Frontal cortex (tissue), 4 donors: ENCODE data around the gene P3H1. TPM values are rescaled to one million over a fixed set of nuclear protein-coding genes. Genes with fewer than 3 reads are reported as not detected.
"Not testable (repeated sequence)": the region's sequence is repeated elsewhere in the genome, so short reads cannot be mapped to it uniquely, and the experiment has no call there.

Experiments
- DNase-seq, 2 donors: peaks; one replicate each; pipeline ENCODE4 v3.0.0; 2012; ENCODE audit warnings: low spot score in 2 of 2
- FAIRE-seq: peaks from 2 replicates; lab custom pipeline; 2012; peaks lifted over from hg19 to GRCh38; lab: Jason Lieb, UNC
- total RNA-seq: library from RNA; depleted of rRNA; stranded (reverse); fragments of >200 nt; gene quantifications from one replicate; pipeline ENCODE4 v1.2.3, GENCODE V29; 2014
- donor health status: control.
- donor health status: control.
- donor health status: control.

The P3H1 gene
- total RNA-seq, 1 donor from 2014 or later = 10.6 TPM

DNA sequence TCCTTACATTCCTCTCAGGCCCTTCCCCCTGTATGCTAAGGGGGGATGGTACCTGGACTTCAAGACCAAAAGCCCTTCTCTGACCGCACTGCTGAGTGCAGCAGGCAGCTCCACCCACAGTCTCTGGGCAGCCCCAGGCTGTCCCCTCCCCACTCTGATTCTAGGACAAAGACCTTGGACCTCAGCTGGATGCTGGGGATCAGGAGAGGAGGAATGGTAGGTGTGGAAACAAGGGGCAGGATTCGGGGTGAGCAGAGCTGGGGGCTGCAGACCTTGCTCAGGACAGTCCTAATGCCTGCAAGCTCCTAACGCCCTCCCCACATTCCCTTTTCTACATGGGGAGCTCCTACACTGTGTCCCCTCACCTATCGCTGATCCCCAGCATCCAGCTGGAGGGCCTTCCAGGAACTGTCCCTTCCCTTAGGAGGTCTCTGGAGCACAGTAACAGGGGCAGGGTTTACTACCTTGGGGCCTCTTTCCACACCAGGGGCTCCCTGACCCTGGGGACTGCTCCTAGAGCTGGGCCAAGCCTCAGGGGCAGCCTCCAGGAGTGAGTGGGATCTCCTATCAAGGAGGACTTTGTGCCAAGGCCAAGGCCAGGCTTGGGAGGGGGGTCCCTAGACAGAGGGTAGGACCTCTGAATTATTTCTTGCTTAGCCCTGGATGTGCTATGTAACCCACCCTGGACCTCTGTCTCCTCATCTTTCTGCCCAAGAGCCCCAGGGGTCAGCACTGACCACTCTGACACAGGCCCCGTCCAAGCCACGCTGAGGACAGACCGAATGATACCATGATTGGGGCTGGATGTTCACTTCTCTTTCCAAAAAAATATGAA, 32.4 kb downstream of the P3H1 start:
- FAIRE-seq = no peak

DNA sequence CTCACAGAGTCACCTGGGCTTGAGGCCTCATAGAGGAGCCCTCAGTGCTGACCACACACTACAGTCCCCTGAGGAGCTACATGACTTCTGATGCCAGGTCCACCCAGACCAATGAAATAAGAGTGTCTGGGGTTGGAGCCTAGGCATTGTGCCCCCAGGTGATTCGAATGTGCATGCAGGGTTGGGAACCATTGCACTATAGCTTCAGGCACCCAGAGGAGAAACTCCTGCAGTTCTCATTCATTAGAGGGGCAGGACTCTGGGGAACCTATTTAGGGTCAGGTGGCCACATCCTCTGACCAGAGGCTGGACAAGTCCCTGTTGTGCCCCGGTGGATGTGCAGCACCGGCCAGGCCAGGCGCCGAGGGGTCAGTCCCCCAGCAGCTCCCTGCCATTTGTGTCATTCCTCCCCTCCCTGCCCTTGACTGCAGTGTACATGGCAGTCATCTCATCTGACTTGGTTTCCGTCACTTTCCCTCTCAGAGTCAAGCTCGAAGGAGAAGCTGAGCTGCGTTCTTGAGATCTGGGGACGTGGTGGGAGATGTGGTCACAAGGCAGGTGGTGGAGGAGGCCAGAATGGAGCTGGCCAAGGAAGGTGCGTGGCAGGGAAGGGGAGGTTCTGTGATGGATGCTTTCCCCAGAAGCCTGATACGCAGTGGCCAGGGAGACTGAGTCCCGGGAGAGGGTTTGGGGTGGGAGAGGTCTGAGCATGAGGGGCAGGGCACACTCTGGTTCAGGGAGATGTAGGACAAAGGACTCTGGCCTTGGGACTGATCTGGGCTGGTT, 33.2 kb downstream of the P3H1 start:
- FAIRE-seq (no peak), DNase-seq (no peak)

More for the DNA sequence above, 32.4 kb downstream of the P3H1 start:
- no peak for DNase-seq

DNA sequence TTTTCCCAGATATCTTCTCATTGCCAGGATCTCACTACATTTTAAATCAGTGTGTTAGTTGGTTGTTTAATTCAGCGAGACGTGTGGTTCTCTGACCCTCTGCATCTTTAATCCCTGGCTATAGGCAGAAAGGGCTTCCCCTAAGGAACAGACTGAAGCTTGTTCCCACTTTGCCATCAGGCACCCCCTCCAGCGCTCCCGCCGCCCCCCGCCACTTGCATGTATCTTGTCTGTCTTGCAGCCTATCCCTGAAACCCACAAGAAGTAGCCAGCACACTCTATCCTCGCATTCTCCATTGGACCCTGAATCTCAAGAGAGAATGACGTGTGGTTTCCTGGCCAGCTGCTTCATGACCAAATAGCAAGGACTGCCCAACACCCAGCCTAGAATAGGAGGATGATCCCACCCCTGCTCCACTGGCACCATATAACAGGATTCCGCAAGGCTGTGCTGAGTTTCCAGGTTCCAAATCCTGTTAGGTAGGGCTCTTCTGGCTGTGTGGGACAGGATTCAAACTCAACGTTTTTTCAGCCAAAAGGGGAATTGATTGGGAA, 34.6 kb downstream of the P3H1 start:
- no peak for DNase-seq
- FAIRE-seq = no peak

- FAIRE-seq (no peak), DNase-seq (no peak)
Observed at GRCh38 chr1:42731585-42731984, 35.2 kb downstream of the P3H1 start.

DNA sequence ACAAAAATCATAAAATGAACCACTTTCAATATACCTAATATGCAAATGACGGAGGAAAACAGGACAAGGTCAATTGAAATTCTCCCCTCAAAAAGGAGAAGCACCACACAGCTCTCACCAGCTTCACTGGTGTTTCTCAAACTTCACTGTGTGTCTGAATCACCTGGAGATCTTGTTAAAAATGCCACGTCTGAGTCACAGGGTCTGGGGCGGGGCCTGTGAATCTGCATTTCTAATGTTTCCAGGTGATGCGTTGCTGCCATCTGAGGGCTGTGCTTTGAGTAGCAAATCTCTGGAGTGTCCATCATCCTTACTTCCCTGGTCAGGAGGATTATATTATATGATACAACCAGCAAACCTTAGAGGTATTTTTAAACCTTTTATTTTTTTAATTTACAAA, 35.8 kb downstream of the P3H1 start:
- DNase-seq = no peak
- no peak for FAIRE-seq

GRCh38 chr1:42730002-42730401, 36.8 kb downstream of the P3H1 start:
- DNase-seq (no peak), FAIRE-seq (no peak)

- FAIRE-seq = peak; percentile 54
- not testable (repeated sequence) for DNase-seq
Observed at GRCh38 chr1:42725820-42726219, 41.0 kb downstream of the P3H1 start.

DNA sequence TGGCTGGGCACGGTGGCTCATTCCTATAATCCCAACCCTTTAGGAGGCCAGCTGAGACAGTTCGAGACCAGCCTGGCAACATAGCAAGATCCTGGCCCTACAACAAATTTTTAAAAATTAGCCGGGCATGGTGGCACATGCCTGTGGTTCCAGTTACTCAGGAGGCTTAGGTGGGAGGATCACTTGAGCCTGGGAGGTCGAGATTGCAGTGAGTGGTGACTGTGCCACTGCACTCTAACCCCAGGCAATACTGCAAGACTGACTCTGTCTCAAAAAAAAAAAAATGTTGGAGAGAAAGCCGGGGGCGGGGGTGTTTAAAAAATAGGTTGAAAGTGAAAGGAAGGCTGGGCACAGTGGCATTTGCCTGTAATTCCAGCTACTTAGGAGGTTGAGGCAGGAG, 43.3 kb downstream of the P3H1 start:
- FAIRE-seq (no peak), DNase-seq (no peak)

- DNase-seq, FAIRE-seq: not testable (repeated sequence)
Observed at GRCh38 chr1:42722403-42722802, 44.4 kb downstream of the P3H1 start.

- DNase-seq (no peak), FAIRE-seq (no peak)
Observed at GRCh38 chr1:42721926-42722325, 44.9 kb downstream of the P3H1 start.

- DNase-seq (no peak), FAIRE-seq (no peak)
Observed at GRCh38 chr1:42720868-42721267, 46.0 kb downstream of the P3H1 start.

GRCh38 chr1:42714441-42714840, 52.4 kb downstream of the P3H1 start:
- not testable (repeated sequence) for FAIRE-seq, DNase-seq

- FAIRE-seq = no peak
- no peak for DNase-seq
Observed at GRCh38 chr1:42713293-42713692, 53.5 kb downstream of the P3H1 start.

DNA sequence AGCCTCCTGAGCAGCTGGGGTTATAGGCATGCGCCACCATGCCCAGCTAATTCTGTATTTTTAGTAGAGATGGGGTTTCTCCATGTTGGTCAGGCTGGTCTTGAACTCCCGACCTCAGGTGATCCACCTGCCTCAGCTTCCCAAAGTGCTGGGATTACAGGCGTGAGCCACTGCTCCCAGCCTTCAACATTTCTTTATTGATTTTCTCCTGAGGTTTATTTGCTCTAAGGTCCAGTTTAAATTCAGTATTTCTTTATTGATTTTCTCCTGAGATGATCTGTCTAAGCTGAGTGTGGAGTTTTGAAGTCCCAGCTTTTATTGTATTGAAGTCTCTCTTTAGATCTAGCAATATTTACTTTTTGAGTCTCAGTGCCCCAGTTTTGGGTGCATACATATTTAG, 54.0 kb downstream of the P3H1 start:
- DNase-seq, FAIRE-seq: not testable (repeated sequence)

GRCh38 chr1:42703888-42704464, 62.9 kb downstream of the P3H1 start:
- no peak for FAIRE-seq

DNA sequence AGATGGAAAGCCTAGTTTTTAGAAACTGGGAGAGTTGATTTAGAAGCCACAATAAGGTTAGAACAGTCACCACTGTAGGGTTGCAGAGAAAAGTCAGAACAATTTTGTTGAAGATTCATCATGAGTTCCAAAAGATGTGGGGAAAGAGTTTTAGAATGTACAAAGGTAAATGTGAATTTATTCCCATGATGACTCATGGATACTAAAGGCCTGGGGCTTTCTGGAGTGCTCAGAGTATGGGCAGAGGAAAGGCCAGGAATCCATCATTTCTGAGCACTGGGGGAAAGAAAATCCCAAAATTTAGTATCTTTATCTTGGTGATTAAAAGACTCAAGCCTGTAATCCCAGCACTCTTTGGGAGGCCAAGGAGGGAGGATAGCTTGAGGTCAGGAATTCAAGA, 66.8 kb downstream of the P3H1 start:
- FAIRE-seq = no peak

More at GRCh38 chr1:42703888-42704464, 62.9 kb downstream of the P3H1 start:
- DNase-seq = no peak

DNA sequence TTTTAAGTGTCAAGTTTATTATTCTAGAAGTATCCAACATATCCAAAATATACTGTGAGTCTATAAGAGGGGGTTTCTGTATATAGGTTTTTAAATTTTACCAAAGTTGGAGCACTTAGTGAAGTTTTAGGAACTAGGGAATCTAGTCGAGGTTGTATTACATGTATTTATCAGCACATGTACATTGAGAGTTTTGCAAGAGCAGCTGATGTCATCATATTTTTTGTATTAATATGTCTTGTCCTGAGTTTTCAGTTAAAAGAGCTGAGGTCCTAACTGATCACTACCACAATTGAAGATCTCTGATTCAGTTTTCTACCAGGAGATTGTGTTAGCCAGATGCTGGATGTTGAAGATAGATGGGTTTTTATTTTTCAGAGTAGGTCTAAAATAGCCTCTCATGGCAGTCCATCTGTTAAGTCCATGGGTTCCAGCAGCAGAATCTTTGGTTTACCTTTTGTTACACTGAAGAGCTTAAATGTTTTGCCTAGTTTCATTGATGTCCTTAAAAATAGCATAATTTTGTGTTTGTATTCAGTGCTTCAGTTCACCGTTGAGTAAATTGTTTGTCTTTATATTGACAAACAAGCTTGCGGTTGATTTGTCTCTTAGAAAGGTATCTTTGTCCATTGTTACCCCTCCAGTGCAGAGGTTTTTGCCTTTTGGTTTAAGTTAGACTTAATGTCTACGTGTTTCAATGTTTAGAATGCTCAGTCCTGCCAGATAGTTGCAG, 68.6 kb downstream of the P3H1 start:
- no peak for FAIRE-seq

More for the DNA sequence above, 66.8 kb downstream of the P3H1 start:
- no peak for DNase-seq

More for the DNA sequence above, 68.6 kb downstream of the P3H1 start:
- no peak for DNase-seq
